Upper lobe of left lung (tissue), 4 donors: Measurements from ENCODE around the gene KCNJ18.
"Not testable (repeated sequence)": the region's sequence is repeated elsewhere in the genome, so short reads cannot be mapped to it uniquely, and the experiment has no call there.

ENCODE experiments used
- POLR2A ChIP-seq, 4 donors: fragments of 450-650 bp; IDR thresholded peaks; one replicate each; pipeline ENCODE4 v1.5.1; 2016 to 2017; ENCODE audit warnings: antibody characterized with exemption in 4 of 4, mild to moderate bottlenecking in 2 of 4
- POLR2AphosphoS5 ChIP-seq, 2 donors: sonication (generic); formaldehyde crosslinking; IDR thresholded peaks; one replicate each; pipeline ENCODE4 v1.5.1; 2017; ENCODE audit warnings: antibody characterized with exemption in 2 of 2
- TF ChIP-seq, protein P1 (sequence below), 6 experiments: fragments of 450-650 bp in 4 of 6; fragments of 200-600 bp in 2 of 6; sonication (generic) in 2 of 6; IDR thresholded peaks; one replicate each; pipeline ENCODE4 v1.5.1; 2016 to 2019; ENCODE audit warnings: antibody characterized with exemption in 6 of 6

GRCh38 chr17:21665171-21665570 is 27.2 kb upstream of the KCNJ18 start:
- TF ChIP-seq, protein P1, sequence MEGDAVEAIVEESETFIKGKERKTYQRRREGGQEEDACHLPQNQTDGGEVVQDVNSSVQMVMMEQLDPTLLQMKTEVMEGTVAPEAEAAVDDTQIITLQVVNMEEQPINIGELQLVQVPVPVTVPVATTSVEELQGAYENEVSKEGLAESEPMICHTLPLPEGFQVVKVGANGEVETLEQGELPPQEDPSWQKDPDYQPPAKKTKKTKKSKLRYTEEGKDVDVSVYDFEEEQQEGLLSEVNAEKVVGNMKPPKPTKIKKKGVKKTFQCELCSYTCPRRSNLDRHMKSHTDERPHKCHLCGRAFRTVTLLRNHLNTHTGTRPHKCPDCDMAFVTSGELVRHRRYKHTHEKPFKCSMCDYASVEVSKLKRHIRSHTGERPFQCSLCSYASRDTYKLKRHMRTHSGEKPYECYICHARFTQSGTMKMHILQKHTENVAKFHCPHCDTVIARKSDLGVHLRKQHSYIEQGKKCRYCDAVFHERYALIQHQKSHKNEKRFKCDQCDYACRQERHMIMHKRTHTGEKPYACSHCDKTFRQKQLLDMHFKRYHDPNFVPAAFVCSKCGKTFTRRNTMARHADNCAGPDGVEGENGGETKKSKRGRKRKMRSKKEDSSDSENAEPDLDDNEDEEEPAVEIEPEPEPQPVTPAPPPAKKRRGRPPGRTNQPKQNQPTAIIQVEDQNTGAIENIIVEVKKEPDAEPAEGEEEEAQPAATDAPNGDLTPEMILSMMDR (IDR thresholded peaks at IDR 0.05): not testable (repeated sequence)
- TF ChIP-seq POLR2AphosphoS5, POLR2A (IDR thresholded peaks at IDR 0.05): not testable (repeated sequence)
